Calu3 (cell line): ENCODE data around the gene MARCHF2. TPM values are rescaled to one million over a fixed set of nuclear protein-coding genes. Genes with fewer than 3 reads are reported as not detected.

ENCODE experiments used
- BruUV-seq: library from RNA; stranded (reverse); fragments of 400-500 nt; replicated peaks from 2 replicates; lab custom pipeline; 2021; lab: Mats Ljungman, UMichigan
- CTCF ChIA-PET: fragments of 300-600 bp; sonication (Branson Sonifier 250); formaldehyde crosslinking; loops from one replicate; lab custom pipeline; 2022; ENCODE audit warnings: antibody characterized with exemption; lab: Charles Lee
- DNase-seq: peaks from one replicate; pipeline ENCODE4 v3.0.0; 2022
- H3K27ac Mint-ChIP-seq: one replicate; pipeline ENCODE4 v1.8.0; 2022; ENCODE audit warnings: mixed read lengths; ENCODE audit not compliant: unreplicated experiment
- H3K27me3 Mint-ChIP-seq: one replicate; pipeline ENCODE4 v1.8.0; 2022; ENCODE audit warnings: mixed read lengths; ENCODE audit not compliant: unreplicated experiment
- H3K36me3 Mint-ChIP-seq: one replicate; pipeline ENCODE4 v1.8.0; 2022; ENCODE audit warnings: mild to moderate bottlenecking, moderate library complexity, mixed read lengths; ENCODE audit not compliant: insufficient read depth, unreplicated experiment
- H3K4me1 Mint-ChIP-seq: one replicate; pipeline ENCODE4 v1.8.0; 2022; ENCODE audit warnings: mild to moderate bottlenecking, low read depth, mixed read lengths; ENCODE audit not compliant: unreplicated experiment
- H3K4me3 Mint-ChIP-seq: one replicate; pipeline ENCODE4 v1.8.0; 2022; ENCODE audit warnings: mild to moderate bottlenecking, low read depth, moderate library complexity, mixed read lengths; ENCODE audit not compliant: unreplicated experiment
- H3K9me3 Mint-ChIP-seq: one replicate; pipeline ENCODE4 v1.8.0; 2022; ENCODE audit warnings: low read depth, mixed read lengths; ENCODE audit not compliant: unreplicated experiment
- CTCF ChIP-seq: fragments of 200-600 bp; IDR thresholded peaks from one replicate; pipeline ENCODE4 v1.8.0; 2022; ENCODE audit warnings: antibody characterized with exemption; ENCODE audit not compliant: unreplicated experiment
- intact Hi-C: fragments of 100-400 bp; cut with micrococcal nuclease; formaldehyde crosslinking; loops from one replicate; pipeline ENCODE4 v1.10.0; 2022; ENCODE audit not compliant: unreplicated experiment
- total RNA-seq: library from RNA; stranded (reverse); gene quantifications from 2 replicates; pipeline ENCODE4 v1.2.3, GENCODE V29; 2022

MARCHF2 gene
- total RNA-seq, 1 experiment from 2014 or later = 10.1 TPM

GRCh38 chr19:8484331-8484894, 71.3 kb downstream of the MARCHF2 start:
- H3K27ac Mint-ChIP-seq = no peak overlapping the region
- TF ChIP-seq CTCF = no peak
- peaks cover 38% of the 10 kb centered on the region for H3K36me3 Mint-ChIP-seq
- no peak for DNase-seq
- no peak overlapping the region for H3K4me3 Mint-ChIP-seq
- BruUV-seq = no TSS peak
- intact Hi-C loops = no loop called here
- H3K27me3 Mint-ChIP-seq = no peaks in the 10 kb centered on the region
- CTCF ChIA-PET = no interaction called here
- H3K4me1 Mint-ChIP-seq = peaks cover 13% of the 10 kb centered on the region
- no peaks in the 10 kb centered on the region for H3K9me3 Mint-ChIP-seq

GRCh38 chr19:8485561-8486371, 72.7 kb downstream of the MARCHF2 start:
- BruUV-seq = TSS peak; percentile 73
- H3K36me3 Mint-ChIP-seq = peaks cover 44% of the 10 kb centered on the region
- TF ChIP-seq CTCF = no peak
- DNase-seq = no peak
- intact Hi-C loops = no loop called here
- H3K9me3 Mint-ChIP-seq = no peaks in the 10 kb centered on the region
- CTCF ChIA-PET = no interaction called here
- no peak overlapping the region for H3K4me3 Mint-ChIP-seq
- no peak overlapping the region for H3K27ac Mint-ChIP-seq
- peaks cover 9% of the 10 kb centered on the region for H3K4me1 Mint-ChIP-seq
- no peaks in the 10 kb centered on the region for H3K27me3 Mint-ChIP-seq

- CTCF ChIA-PET = no interaction called here
These were observed 73.6 kb downstream of the MARCHF2 start for GRCh38 chr19:8486661-8487136.

More at GRCh38 chr19:8486661-8487136, 73.6 kb downstream of the MARCHF2 start:
- Mint-ChIP-seq H3K4me3 (no peak overlapping the region), H3K27me3 (no peaks in the 10 kb centered on the region), H3K4me1 (no peaks in the 10 kb centered on the region), H3K36me3 (peaks cover 36% of the 10 kb centered on the region), H3K27ac (no peak overlapping the region), H3K9me3 (no peaks in the 10 kb centered on the region)
- intact Hi-C loops = no loop called here
- BruUV-seq = no TSS peak
- no peak for DNase-seq
- no peak for TF ChIP-seq CTCF
